ENCODE results near the gene PRKAR1B. TPM values are rescaled to one million over a fixed set of nuclear protein-coding genes. Genes with fewer than 3 reads are reported as not detected.

Gene PRKAR1B
- total RNA-seq, 4 donors from 2014 or later, result 7.3 to 15.6 (median 12.3) TPM

DNA sequence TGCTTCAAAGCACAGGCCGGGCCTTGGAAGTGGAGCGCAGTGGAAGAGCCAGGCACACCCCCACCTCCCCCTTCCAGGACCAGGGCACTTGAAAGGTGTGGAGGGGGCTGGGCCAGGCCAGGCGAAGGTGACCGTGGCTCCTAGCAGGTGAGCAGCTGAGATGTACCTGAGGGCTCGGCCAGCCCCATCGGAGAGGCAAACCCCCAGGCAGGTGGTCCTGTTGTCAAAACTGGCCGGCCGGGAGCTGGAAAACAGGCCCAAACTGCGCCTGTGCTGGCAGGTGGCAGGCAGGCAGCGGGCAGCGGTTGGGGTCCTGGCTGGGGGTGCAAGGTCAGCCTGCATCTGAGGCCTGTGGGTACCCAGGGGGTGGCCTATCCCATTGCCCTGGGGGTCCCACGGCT is 97.0 kb downstream of the PRKAR1B start:
- peak; percentile 18 to 59 for DNase-seq

DNA sequence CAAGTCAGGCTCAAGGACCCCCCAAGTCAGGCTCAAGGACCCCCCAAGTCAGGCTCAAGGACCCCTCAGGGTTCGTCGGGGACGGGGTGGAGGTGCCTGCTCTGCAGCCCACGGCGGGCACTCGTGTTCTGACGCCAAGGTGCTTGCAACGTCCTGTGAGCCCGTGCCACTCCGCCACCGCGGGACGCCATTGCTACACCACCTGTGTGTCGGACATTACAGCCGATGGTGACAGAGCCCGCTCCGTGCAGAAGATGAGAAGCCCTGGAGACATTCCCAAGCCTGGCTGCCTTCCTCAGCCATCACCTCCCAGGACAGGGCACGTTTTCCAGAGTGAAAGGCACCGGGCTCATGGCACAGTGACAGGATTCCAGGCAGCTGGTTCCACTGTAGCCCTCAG is 98.3 kb downstream of the PRKAR1B start:
- Histone ChIP-seq H3K4me3 (replicated peaks in 1 of 3) (no peak overlapping the region), H3K36me3 (no peaks in the 10 kb centered on the region), H3K27me3 (no peaks in the 10 kb centered on the region), H3K4me1 (no peaks in the 10 kb centered on the region), H3K27ac (no peak overlapping the region), H3K9me3 (no peaks in the 10 kb centered on the region)
- intact Hi-C loops (cut with DNase I), result no loop called here
- no peak for TF ChIP-seq POLR2A (IDR thresholded peaks at IDR 0.05)
- TF ChIP-seq, protein P1, sequence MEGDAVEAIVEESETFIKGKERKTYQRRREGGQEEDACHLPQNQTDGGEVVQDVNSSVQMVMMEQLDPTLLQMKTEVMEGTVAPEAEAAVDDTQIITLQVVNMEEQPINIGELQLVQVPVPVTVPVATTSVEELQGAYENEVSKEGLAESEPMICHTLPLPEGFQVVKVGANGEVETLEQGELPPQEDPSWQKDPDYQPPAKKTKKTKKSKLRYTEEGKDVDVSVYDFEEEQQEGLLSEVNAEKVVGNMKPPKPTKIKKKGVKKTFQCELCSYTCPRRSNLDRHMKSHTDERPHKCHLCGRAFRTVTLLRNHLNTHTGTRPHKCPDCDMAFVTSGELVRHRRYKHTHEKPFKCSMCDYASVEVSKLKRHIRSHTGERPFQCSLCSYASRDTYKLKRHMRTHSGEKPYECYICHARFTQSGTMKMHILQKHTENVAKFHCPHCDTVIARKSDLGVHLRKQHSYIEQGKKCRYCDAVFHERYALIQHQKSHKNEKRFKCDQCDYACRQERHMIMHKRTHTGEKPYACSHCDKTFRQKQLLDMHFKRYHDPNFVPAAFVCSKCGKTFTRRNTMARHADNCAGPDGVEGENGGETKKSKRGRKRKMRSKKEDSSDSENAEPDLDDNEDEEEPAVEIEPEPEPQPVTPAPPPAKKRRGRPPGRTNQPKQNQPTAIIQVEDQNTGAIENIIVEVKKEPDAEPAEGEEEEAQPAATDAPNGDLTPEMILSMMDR (IDR thresholded peaks at IDR 0.05), result no peak
- WGBS, 2 donors, result 93 to 97% methylated on average over 11 to 19 of the region's 19 CpGs
- DNase-seq, result no peak

More for the DNA sequence above, 97.0 kb downstream of the PRKAR1B start:
- H3K27ac ChIP-seq, result no peak overlapping the region
- H3K4me3 ChIP-seq (replicated peaks in 1 of 3), result no peak overlapping the region
- no peaks in the 10 kb centered on the region for H3K9me3 ChIP-seq
- H3K36me3 ChIP-seq, result no peaks in the 10 kb centered on the region
- 36 to 70% methylated on average over 6 to 10 of the region's 12 CpGs for WGBS, 2 donors
- intact Hi-C loops (cut with DNase I), result loop anchor here (10.0 kb wide), 1 partner anchor 305 kb away; no protein-coding TSS in a partner anchor
- no peaks in the 10 kb centered on the region for H3K27me3 ChIP-seq
- no peak for TF ChIP-seq POLR2A (IDR thresholded peaks at IDR 0.05)
- TF ChIP-seq, protein P1 (IDR thresholded peaks at IDR 0.05), result no peak
- H3K4me1 ChIP-seq, result no peaks in the 10 kb centered on the region

DNA sequence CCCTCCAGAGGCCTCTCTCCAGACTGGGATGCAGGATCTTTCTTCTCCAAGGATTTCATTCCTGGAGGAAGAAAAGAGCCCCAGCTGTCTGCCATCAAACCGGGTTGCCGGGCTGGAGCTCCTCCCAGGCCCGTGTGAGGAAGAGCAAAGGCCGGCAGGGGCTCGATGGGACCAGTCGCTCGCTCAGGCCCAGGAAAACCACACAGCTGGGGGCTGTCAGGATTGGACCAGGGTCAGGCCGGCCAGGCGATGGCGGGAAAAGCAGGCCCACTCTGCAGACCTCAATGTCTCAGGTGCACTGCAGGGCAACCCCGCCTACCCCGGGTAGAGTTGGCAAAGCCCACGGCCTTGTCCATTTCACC is 98.7 kb downstream of the PRKAR1B start:
- no peak overlapping the region for H3K27ac ChIP-seq
- H3K36me3 ChIP-seq, result no peaks in the 10 kb centered on the region
- WGBS, 2 donors, result 81 to 93% methylated on average over 6 to 12 of the region's 13 CpGs
- H3K4me3 ChIP-seq (replicated peaks in 1 of 3), result no peak overlapping the region
- intact Hi-C loops (cut with DNase I), result no loop called here
- no peaks in the 10 kb centered on the region for H3K4me1 ChIP-seq
- no peak for TF ChIP-seq POLR2A (IDR thresholded peaks at IDR 0.05)
- no peaks in the 10 kb centered on the region for H3K9me3 ChIP-seq
- no peak for DNase-seq
- no peaks in the 10 kb centered on the region for H3K27me3 ChIP-seq

DNA sequence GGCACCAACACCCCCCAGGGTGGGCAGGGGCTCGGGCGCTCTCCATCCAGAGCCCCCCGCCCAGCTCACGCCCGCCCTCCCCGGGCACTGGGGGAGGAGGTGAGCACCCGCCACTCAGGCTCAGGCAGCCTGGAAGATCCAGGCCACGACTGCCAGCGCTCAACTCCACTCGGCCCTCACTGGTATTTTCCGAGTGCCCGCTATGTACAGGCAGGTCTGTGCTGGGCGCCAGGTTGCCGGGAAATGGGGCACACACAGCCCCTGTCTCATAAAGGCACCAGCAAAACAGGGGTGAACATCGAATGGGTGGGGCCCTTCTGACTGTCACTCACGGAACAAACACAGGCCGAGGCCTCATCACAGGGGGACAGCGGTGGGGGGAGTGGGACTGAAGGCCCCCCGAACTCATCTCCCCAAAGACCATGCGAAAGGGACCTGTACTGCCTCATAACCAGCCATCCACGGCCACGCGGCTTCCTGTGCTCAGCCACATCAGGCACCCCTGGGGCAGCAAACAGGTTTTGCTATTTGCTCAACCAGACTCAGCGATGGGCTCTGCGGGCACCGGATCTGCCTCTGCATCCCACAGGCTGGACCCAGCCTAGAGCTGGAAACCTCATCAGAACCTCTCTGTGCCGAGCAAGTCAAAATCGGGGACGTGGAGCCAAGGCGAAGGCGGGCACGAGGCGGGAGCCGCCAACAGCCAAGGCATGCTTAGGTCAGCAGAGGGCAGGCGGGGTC is 99.2 kb downstream of the PRKAR1B start:
- TF ChIP-seq, protein P1 (IDR thresholded peaks at IDR 0.05), result no peak
- TF ChIP-seq POLR2A (IDR thresholded peaks at IDR 0.05), result no peak
- H3K9me3 ChIP-seq, result no peaks in the 10 kb centered on the region
- 95 to 96% methylated on average over 23 to 26 of the region's 35 CpGs for WGBS, 2 donors
- H3K4me3 ChIP-seq (replicated peaks in 1 of 3), result no peak overlapping the region
- H3K27ac ChIP-seq, result no peak overlapping the region
- no peaks in the 10 kb centered on the region for H3K27me3 ChIP-seq
- H3K36me3 ChIP-seq, result no peaks in the 10 kb centered on the region
- intact Hi-C loops (cut with DNase I), result no loop called here
- H3K4me1 ChIP-seq, result no peaks in the 10 kb centered on the region
- DNase-seq, result no peak

DNA sequence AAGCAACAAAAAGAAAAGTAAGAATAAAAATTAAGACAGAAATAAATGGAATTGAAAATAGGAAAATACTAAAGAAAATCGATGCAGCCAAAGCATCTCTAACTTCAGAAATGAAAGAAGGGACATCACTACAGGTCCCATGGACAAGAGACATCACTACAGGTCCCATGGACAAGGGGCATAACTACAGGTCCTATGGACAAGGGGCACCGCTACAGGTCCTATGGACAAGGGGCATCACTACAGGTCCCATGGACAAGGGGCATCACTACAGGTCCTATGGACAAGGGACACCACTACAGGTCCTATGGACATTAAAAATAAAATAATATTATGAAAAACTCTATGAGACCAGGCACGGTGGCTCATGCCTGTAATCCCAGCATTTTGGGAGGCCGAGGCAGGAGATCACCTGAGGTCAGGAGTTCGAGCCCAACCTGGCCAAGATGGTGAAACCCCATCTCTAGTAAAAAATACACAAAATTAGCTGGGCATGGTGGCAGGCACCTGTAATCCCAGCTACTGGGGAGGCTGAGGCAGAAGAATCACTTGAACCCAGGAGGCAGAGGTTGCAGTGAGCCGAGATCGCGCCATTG is 101.6 kb downstream of the PRKAR1B start:
- no peaks in the 10 kb centered on the region for H3K4me1 ChIP-seq
- no peak overlapping the region for H3K4me3 ChIP-seq (replicated peaks in 1 of 3)
- intact Hi-C loops (cut with DNase I), result no loop called here
- no peak overlapping the region for H3K27ac ChIP-seq
- H3K27me3 ChIP-seq, result no peaks in the 10 kb centered on the region
- H3K9me3 ChIP-seq, result no peaks in the 10 kb centered on the region
- no peaks in the 10 kb centered on the region for H3K36me3 ChIP-seq
- TF ChIP-seq POLR2A (IDR thresholded peaks at IDR 0.05), result no peak
- TF ChIP-seq, protein P1 (IDR thresholded peaks at IDR 0.05), result no peak
- no peak for DNase-seq
- WGBS, 2 donors, result 96 to 98% methylated on average over 8 of the region's 8 CpGs

Measured in thyroid gland (tissue), 4 donors.